ENCODE measurements around the gene MAP3K1.
A peak's percentile ranks its signal among the peaks of the same experiment; 100 is the strongest.
"Not testable (repeated sequence)": the region's sequence is repeated elsewhere in the genome, so short reads cannot be mapped to it uniquely, and the experiment has no call there.

The MAP3K1 gene

DNA sequence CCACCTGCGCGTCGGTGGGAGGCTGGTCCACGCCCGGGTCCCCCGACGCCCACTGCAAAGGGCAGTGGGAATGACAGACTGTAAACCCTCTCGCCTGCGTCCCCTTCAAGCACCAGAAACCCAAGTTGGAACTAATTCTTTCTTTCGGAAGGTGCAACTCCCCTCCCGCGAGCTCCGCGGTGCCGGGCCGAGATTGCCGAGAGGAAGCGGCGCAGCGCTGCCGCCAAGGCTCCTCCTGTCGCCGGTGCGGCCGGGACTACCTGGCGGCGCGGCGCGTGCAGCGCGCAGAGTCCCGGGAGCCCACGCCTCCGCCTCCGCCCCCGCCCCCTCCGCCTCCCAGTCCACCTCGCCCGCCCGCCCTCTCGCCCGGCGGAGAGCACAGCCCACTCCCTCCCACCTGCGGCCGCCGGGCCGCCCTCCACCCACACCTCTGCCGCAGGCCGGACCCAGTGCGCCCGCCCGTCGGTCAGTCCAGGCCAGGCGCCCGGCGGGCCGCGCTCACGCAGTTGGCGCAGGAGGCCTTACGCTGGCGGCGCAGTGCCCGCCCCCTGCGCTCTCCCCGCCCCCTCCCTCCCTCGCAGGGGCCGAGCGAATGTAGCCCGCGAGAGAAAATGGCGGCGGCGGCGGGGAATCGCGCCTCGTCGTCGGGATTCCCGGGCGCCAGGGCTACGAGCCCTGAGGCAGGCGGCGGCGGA lies at the start of gene MAP3K1:
TSS of gene MAP3K1 (plus strand) at position 587 of the 695 bp plus-strand sequence. CDS start at position 612, 25 bp downstream.
- peak; percentile 86 for DNase-seq

- no peak for DNase-seq
These were observed 48.4 kb upstream of the MAP3K1 start for GRCh38 chr5:56766926-56767325.

- DNase-seq: no peak
These were observed 45.3 kb upstream of the MAP3K1 start for GRCh38 chr5:56769875-56770604.

DNA sequence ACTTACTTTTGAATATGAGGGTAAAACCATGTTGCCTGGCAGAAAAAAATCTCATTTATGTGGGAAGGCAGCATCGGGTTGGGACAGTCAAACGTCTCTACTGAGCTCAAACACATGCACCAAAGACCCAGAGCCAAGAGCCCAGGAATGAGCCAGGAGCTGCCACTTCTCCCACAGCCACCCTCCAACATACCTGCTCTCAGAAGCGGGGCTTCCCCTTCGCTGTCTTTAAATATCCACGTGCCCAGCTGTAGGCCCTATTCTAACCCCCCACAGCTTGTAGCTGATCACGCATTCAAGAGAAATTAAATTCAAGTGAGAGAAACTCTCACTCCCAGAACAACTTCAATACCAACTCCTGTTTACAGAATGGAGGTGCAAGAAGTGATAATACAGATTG lies 42.6 kb upstream of the MAP3K1 start:
- DNase-seq: no peak

GRCh38 chr5:56774957-56775356 lies 40.4 kb upstream of the MAP3K1 start:
- DNase-seq: no peak

DNA sequence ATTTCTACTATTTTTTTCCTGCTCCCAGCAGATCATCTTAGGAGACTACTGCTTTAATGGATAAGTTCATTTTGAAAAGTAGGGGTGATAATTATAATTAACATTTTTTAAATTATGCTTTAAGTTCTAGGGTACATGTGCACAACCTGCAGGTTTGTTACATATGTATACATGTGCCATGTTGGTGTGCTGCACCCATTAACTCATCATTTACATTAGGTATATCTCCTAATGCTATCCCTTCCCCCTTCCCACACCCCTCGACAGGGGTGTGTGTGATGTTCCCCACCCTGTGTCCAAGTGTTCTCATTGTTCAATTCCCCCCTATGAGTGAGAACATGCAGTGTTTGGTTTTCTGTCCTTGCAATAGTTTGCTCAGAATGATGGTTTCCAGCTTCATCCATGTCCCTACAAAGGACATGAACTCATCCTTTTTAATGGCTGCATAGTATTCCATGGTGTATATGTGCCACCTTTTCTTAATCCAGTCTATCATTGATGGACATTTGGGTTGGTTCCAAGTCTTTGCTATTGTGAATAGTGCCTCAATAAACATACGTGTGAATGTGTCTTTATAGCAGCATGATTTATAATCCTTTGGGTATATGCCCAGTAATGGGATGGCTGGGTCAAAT lies 39.0 kb upstream of the MAP3K1 start:
- DNase-seq: not testable (repeated sequence)

- DNase-seq: no peak
These were observed 32.1 kb upstream of the MAP3K1 start for GRCh38 chr5:56783261-56783660.

DNA sequence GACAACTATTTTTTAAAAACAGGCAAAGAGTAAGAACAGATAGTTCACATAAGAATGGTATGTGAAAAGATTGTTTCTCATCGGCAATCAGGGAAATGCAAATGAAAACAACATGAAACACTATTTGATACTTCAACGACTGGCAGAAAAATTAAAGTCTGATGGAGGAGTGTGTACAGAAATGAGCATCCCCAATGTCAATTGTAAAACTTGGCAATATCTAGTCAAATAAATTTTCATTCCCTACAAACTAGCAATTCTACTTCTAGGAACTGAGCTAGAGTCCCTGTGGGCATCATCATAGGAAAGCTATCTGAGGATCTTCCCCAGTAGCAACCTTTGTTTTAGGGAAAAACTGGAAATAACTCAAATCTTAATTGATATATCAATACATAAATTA lies 29.0 kb upstream of the MAP3K1 start:
- DNase-seq: no peak

GRCh38 chr5:56791396-56791795 lies 24.0 kb upstream of the MAP3K1 start:
- no peak for DNase-seq

DNA sequence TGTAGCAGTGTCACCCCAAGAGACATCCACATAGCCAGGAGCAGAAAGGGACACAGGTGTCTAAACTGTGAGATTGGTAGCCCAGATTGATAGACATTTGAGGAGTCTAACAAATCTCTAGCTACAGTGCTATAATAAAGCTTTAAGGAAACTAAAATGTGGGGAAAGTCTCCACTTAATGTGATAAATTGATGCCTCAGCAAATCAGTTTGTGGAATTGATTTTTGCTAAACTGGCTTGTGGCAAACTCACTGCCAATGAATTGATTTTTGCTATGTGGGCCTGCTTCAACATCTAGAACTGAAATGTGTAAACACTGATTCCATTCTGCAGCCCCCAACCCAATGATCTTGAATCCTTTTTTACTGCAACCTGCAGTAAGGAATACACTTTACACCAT lies 16.8 kb upstream of the MAP3K1 start:
- no peak for DNase-seq

GRCh38 chr5:56800186-56800585 lies 15.2 kb upstream of the MAP3K1 start:
- no peak for DNase-seq

DNA sequence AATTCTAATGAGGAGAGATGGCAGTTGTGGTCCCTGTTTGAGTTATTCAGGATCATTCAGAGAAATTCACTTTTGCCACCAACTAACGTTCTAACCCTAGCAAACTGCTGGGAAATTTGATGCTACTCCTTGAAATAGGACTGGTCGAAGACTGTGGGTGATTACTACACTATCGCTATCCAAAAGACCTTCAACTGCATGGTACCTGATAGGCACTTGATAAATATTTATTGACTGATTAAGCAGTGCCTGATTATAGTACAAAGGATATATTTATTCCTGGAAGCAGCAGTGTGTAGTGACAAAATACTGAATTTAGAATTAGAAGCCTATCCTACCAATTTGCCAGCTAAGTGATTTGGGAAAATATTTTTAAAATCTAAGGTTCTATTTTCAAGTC lies 14.1 kb upstream of the MAP3K1 start:
- DNase-seq: no peak

DNA sequence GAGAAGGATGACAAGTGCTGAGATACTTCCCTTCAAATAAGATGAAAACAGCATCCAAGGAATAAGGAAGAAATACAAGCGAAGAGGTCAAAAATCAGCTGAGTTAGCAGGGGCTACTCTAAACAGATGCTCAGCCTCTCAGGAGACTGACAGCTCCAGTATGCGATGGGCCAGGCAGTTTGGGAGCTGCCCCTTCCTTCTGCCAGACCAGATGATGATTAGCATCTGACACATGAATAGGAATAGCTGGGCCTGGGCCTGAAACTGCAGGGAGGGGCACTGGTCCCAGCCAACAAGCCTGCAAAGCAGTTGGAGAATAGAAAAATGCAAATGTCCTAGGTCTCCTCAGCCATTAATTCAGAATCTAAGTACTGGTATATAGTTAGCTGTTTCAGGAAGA lies 13.1 kb upstream of the MAP3K1 start:
- DNase-seq: no peak

DNA sequence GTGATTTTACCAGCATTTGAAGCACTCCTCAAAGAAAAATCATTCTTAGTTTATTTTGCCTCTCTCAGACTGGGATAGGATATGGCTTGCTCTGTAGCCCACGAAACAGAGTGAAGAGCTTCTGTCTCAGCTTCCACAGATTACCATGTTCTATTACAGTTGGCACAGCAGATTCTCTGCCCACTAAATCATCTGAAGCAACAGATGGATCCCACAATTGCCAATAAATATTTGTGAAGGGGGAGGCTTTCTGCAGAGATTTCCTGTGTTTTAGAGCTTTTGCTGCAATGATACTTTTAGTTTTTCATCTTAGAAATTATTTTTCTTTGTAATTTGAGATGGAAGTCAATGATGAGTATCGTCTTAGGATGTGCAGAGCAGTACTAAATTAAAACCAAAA lies 12.3 kb upstream of the MAP3K1 start:
- DNase-seq: no peak

DNA sequence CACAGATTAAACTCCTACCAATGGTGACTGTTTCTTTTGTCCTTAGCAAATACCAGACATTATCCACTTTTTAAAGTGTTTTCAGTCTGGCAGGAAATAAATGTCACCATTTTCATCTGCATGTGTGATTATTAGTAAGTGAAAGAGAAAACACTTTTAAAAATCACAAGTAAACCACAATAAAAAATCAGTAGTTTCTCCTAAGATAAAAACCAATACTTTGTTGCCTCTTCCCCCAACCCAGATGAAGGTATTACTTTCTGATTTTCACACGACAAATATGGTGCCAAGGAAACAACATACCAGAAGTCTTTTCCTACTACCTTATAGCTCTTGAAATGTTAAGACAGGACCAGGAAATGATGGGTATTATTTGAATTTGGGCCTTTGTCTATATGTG lies 11.5 kb upstream of the MAP3K1 start:
- no peak for DNase-seq

DNA sequence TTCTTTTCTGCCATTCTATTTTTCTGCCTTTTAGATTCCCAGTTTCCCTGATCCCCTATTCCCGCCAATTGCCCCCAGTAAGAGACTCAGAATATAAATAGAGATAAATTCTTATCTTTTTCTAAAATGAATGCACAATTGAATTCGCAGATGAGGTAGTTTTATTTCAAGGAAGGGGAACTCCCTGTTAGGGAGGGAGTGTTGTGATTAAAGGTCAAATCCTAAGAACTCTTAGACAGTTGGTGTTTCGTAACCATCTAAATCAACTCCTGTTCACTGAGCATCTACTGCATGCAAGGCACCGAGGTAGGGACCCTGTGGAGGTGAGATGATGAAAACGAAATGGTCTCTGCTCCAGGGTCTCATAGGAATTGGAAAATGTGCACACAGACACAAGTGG lies 7.7 kb upstream of the MAP3K1 start:
- DNase-seq: peak; percentile 19

- DNase-seq: no peak
These were observed 7.1 kb upstream of the MAP3K1 start for GRCh38 chr5:56808211-56808610.

DNA sequence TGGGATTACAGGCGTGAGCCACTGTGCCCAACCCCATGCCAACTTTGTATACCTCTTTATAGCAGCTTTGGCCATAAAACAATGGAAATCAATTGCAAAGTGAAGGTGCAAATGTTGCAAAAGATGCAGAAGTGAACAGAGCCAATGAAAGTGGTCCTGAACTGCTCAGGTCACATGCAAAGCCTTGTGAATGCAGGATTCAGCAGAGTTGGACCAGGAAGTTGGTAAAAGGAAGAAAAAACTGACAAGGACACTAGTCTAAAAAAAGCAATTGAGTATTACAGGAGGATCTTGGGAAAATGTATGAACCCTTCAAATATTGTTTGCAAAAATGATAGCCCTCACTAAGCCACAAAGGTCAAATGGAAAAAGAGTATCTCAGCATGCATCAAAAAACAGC lies 4.5 kb upstream of the MAP3K1 start:
- DNase-seq: no peak

DNA sequence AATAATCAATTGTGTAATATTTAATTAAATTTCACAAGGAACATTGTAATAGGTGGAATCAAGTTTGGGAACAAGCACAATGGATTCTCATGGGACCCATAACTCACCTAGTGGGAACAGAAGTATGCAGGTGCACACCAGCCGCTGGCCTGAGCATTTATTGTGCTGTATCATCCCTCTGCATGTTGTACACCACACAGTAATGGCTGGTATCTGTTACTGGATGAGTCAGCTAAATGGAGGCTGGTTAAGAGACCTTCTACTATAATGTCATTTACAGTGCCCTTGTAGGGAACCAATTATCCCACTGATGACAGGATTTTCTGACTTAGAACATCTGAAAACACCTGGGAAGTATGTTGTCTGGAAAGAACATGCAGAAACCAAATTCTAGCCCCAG lies 3.2 kb upstream of the MAP3K1 start:
- DNase-seq: peak; percentile 85

DNA sequence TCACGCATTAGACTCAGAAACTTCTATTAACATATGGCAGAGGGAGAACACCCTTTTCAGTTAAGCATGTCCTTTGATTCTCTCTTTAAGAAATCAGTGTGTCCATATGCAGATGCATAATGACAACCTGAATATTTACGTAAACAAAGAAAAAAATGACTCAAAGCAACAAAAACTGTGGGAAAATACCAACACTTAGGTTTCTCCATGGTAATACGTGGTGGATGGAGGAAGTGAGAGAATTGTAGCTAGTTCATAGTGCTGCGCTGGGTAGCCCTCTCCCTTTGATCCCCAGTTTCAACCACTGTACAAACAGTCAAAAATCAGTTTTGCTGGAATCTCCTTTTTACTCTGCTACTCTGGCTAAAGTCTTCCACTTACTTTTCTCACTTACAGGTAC lies 2.0 kb upstream of the MAP3K1 start:
- DNase-seq: no peak

- DNase-seq: peak; percentile 44
These were observed 887 bp upstream of the MAP3K1 start for GRCh38 chr5:56814361-56814962.

- peak; percentile 58 for DNase-seq
These were observed 553 bp downstream of the MAP3K1 start for GRCh38 chr5:56815658-56816545.
